Measurements from ENCODE around the gene DIS3. TPM values are rescaled to one million over a fixed set of nuclear protein-coding genes. Genes with fewer than 3 reads are reported as not detected.

Gene DIS3
- total and polyA plus RNA-seq, 10 of the 15 experiments (the other 5 are each of a cell fraction or from before 2014, with no cell fraction given) = 10.8 to 65.3 (median 39.2) TPM

- TF ChIP-seq CTCF (IDR thresholded peaks at IDR 0.05 in 2 of 3, conservative IDR thresholded peaks at IDR 0.05 in 1 of 3; ENCODE audit: control insufficient read depth in 2 of 3, extremely low read depth in 1 of 3, insufficient read depth in 1 of 3, low read depth in 3 of 3, low read length in 3 of 3) (peak in 1 of 3 experiments; percentile 30; a peak in 1 of 6 replicates), CHD1 (IDR thresholded peaks at IDR 0.05; ENCODE audit: low read depth, low read length) (no peak), USF1 (IDR thresholded peaks at IDR 0.05; ENCODE audit: borderline replicate concordance, extremely low read length, insufficient read depth, low read depth, low read length) (no peak), CBX3 (IDR thresholded peaks at IDR 0.05; ENCODE audit: borderline replicate concordance, low read depth) (no peak), PKNOX1 (IDR thresholded peaks at IDR 0.05) (peak; percentile 88), KAT2A (conservative IDR thresholded peaks at IDR 0.05; ENCODE audit: control insufficient read depth, low read depth, low read length) (no peak), BACH1 (IDR thresholded peaks at IDR 0.05; ENCODE audit: borderline replicate concordance) (peak; percentile 53; the same call in 1 of the 2 replicates), IRF4 (IDR thresholded peaks at IDR 0.05; ENCODE audit: low read depth, low read length) (peak; percentile 22; the same call in 1 of the 2 replicates), TCF3 (IDR thresholded peaks at IDR 0.05; ENCODE audit: borderline replicate concordance, insufficient read depth, low read depth, low read length) (no peak), SP1 (IDR thresholded peaks at IDR 0.05; ENCODE audit: low read depth, low read length) (peak; percentile 65), HDAC6 (IDR thresholded peaks at IDR 0.05; ENCODE audit: unreplicated experiment) (no peak), CHD4 (IDR thresholded peaks at IDR 0.05) (no peak), HSF1 (IDR thresholded peaks at IDR 0.05; ENCODE audit: low read depth, low read length) (no peak), ZZZ3 (IDR thresholded peaks at IDR 0.05; ENCODE audit: control insufficient read depth, insufficient read length, low read depth) (no peak), PRDM15 (CRISPR knock-in tag; IDR thresholded peaks at IDR 0.05) (no peak), TARDBP (IDR thresholded peaks at IDR 0.05; ENCODE audit: borderline replicate concordance) (peak; percentile 21; the same call in 1 of the 2 replicates), SREBF2 (IDR thresholded peaks at IDR 0.05; ENCODE audit: low read length) (peak; percentile 48; the same call in 1 of the 2 replicates), ZBED1 (IDR thresholded peaks at IDR 0.05; ENCODE audit: borderline replicate concordance) (no peak), SIX5 (IDR thresholded peaks at IDR 0.05; ENCODE audit: low read depth, low read length, severe bottlenecking) (no peak)
Observed at GRCh38 chr13:72781451-72782439, at the start of gene DIS3, which contains the start of gene PIBF1 (continued).
